Right ventricle myocardium inferior (tissue), 1 donor: ENCODE measurements around the gene CNBD2. TPM values are rescaled to one million over a fixed set of nuclear protein-coding genes. Genes with fewer than 3 reads are reported as not detected.
"Not testable (repeated sequence)": the region's sequence is repeated elsewhere in the genome, so short reads cannot be mapped to it uniquely, and the experiment has no call there.

Experiments
- ATAC-seq: fragments of 200-7000 bp; cut with Tn5 transposase; one replicate; pipeline ENCODE4 v1.9.1; 2020; ENCODE audit warnings: mild to moderate bottlenecking, moderate library complexity
- DNase-seq: peaks from one replicate; pipeline ENCODE4 v3.0.0; 2021; ENCODE audit errors: missing footprints
- intact Hi-C: fragments of 100-400 bp; cut with DNase I; formaldehyde crosslinking; loops from one replicate; pipeline ENCODE4 v1.11.0; 2022
- total RNA-seq: library from RNA; stranded (reverse); fragmentation: NEBNext Ultra II Directional; extraction: Animal tissue kit (Norgen Biotek cat#: 25700); gene quantifications from one replicate; pipeline ENCODE4 v1.2.1, GENCODE V29; 2021
- donor health status: DM: no; HTN: yes; CAD: no; lungs with severe emphysema.

CNBD2 gene
- total RNA-seq, 1 donor from 2014 or later = 3.5 TPM

DNA sequence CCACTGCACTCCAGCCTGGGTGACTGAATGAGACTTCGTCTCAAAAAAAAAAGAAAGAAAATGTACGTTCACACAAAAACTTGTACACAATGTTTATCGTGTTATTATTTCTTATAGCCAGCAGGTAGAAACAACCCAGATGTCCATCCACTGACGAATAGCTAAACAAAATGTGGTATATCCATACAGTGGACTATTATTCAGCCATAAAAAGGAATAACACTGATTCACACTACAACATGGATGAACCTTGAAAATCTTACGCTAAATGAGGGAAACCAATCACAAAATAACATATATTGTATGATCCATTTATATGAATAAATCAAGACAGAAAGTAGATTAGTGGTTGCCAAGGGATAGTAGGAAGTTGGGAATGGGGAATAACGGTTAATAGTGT is 111.1 kb downstream of the CNBD2 start:
- DNase-seq (no peak), ATAC-seq (no peak)
- intact Hi-C loops = no loop called here

DNA sequence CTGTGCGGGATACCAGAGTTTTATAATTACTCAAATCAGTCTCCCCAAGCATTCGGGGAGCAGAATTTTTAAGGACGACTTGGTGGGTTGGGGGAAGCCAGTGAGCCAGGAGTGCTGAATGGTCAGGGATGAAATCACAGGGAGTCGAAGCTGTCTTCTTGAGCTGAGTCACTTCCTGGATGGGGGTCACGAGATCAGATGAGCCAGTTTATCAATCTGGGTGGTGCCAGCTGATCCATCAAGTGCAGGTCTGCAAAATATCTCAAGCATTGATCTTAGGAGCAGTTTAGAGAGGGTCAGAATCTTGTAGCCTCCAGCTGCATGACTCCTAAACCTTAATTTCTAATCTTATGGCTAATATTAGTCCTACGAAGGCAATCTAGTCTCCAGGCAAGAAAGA is 111.6 kb downstream of the CNBD2 start:
- ATAC-seq, intact Hi-C loops, DNase-seq: not testable (repeated sequence)

Other genes with a start within 250 kb of the CNBD2 start
- gene RBM39, start 226.3 kb upstream of the CNBD2 start, total RNA-seq = 133 TPM
- 36.7 TPM for gene PHF20, start 196.6 kb upstream of the CNBD2 start, total RNA-seq
- gene SCAND1, start 14.1 kb upstream of the CNBD2 start, total RNA-seq = 44.8 TPM
- 21.5 TPM for gene EPB41L1, start 186.2 kb downstream of the CNBD2 start, total RNA-seq